Right atrium auricular region (tissue), 2 donors: ENCODE data around the gene GRK5. TPM values are rescaled to one million over a fixed set of nuclear protein-coding genes. Genes with fewer than 3 reads are reported as not detected.

Experiments used
- DNase-seq: peaks from one replicate; pipeline ENCODE4 v3.0.0-alpha.2; 2019; ENCODE audit warnings: low spot score
- H3K27ac ChIP-seq, 2 donors: fragments of 200-600 bp; sonication (generic); 1 replicate in 1 of 2; 2 replicates in 1 of 2; pipeline ENCODE4 v1.5.1; 2016 to 2019
- H3K27me3 ChIP-seq, 2 donors: fragments of 200-600 bp; sonication (generic); one replicate each; pipeline versions ENCODE4 v1.5.1 to v1.6.0; 2017 to 2019
- H3K36me3 ChIP-seq: fragments of 200-600 bp; sonication (generic); one replicate; pipeline ENCODE4 v1.5.1; 2016
- H3K4me1 ChIP-seq, 2 donors: fragments of 200-600 bp; sonication (generic); one replicate each; pipeline versions ENCODE4 v1.5.1 to v1.6.0; 2017 to 2019
- H3K4me3 ChIP-seq, 2 donors: fragments of 200-600 bp; sonication (generic); 1 replicate in 1 of 2; 2 replicates in 1 of 2; pipeline ENCODE4 v1.5.1; 2017 to 2019; ENCODE audit warnings: mild to moderate bottlenecking in 1 of 2, moderate library complexity in 1 of 2
- H3K9me3 ChIP-seq, 2 donors: fragments of 200-600 bp; sonication (generic); one replicate each; pipeline ENCODE4 v1.5.1; 2019
- CTCF ChIP-seq, 2 donors: fragments of 200-600 bp; sonication (generic); IDR thresholded peaks; one replicate each; pipeline ENCODE4 v1.5.1; 2019; ENCODE audit warnings: antibody characterized with exemption in 2 of 2
- total RNA-seq, 2 donors: library from RNA; depleted of rRNA; stranded (reverse); fragments of >200 nt; gene quantifications; one replicate each; pipeline ENCODE4 v1.1.0, GENCODE V29; 2016

Gene GRK5
- total RNA-seq, 2 donors from 2014 or later, result 19.2 to 53.8 TPM

GRCh38 chr10:119448628-119449584, 241.5 kb downstream of the GRK5 start:
- H3K4me3 ChIP-seq, result no peak overlapping the region
- DNase-seq, result no peak
- no peaks in the 10 kb centered on the region for H3K9me3 ChIP-seq
- peaks cover 0 to 11% of the 10 kb centered on the region in 2 donors for H3K4me1 ChIP-seq
- no peak for TF ChIP-seq CTCF (IDR thresholded peaks at IDR 0.05)
- H3K36me3 ChIP-seq, result peaks cover 48% of the 10 kb centered on the region
- H3K27me3 ChIP-seq, result no peaks in the 10 kb centered on the region
- H3K27ac ChIP-seq, result no peak overlapping the region

- H3K36me3 ChIP-seq, result peaks cover 58% of the 10 kb centered on the region
- peak overlapping the region in 1 of 2 donors; percentile 12 for H3K27ac ChIP-seq
- DNase-seq, result peak; percentile 75
- no peaks in the 10 kb centered on the region for H3K27me3 ChIP-seq
- no peaks in the 10 kb centered on the region for H3K9me3 ChIP-seq
- no peak for TF ChIP-seq CTCF (IDR thresholded peaks at IDR 0.05)
- H3K4me3 ChIP-seq, result no peak overlapping the region
- peaks cover 0 to 7% of the 10 kb centered on the region in 2 donors for H3K4me1 ChIP-seq
These were observed 242.5 kb downstream of the GRK5 start for GRCh38 chr10:119449760-119450461.

GRCh38 chr10:119450606-119451299, 243.4 kb downstream of the GRK5 start:
- no peak for TF ChIP-seq CTCF (IDR thresholded peaks at IDR 0.05)
- H3K4me3 ChIP-seq, result no peak overlapping the region
- H3K27me3 ChIP-seq, result no peaks in the 10 kb centered on the region
- DNase-seq, result no peak
- H3K27ac ChIP-seq, result peak overlapping the region in 1 of 2 donors; percentile 12
- H3K36me3 ChIP-seq, result peaks cover 64% of the 10 kb centered on the region
- no peaks in the 10 kb centered on the region for H3K9me3 ChIP-seq
- H3K4me1 ChIP-seq, result no peaks in the 10 kb centered on the region

- Histone ChIP-seq H3K27ac (no peak overlapping the region), H3K9me3 (no peaks in the 10 kb centered on the region), H3K27me3 (no peaks in the 10 kb centered on the region), H3K36me3 (peaks cover 66% of the 10 kb centered on the region), H3K4me1 (no peaks in the 10 kb centered on the region), H3K4me3 (no peak overlapping the region)
- no peak for TF ChIP-seq CTCF (IDR thresholded peaks at IDR 0.05)
- no peak for DNase-seq
These were observed 244.0 kb downstream of the GRK5 start for GRCh38 chr10:119451300-119451896.

GRCh38 chr10:119452396-119452795, 245.0 kb downstream of the GRK5 start:
- Histone ChIP-seq H3K27ac (no peak overlapping the region), H3K36me3 (peaks cover 60% of the 10 kb centered on the region), H3K27me3 (no peaks in the 10 kb centered on the region), H3K4me1 (no peaks in the 10 kb centered on the region), H3K4me3 (no peak overlapping the region), H3K9me3 (no peaks in the 10 kb centered on the region)
- DNase-seq, result no peak
- TF ChIP-seq CTCF (IDR thresholded peaks at IDR 0.05), result no peak
